K562 (cell line): ENCODE results near the gene ENO2. TPM values are rescaled to one million over a fixed set of nuclear protein-coding genes. Genes with fewer than 3 reads are reported as not detected.

Source experiments
- CBFA2T2 ChIP-seq: fragments of 450-650 bp; conservative IDR thresholded peaks from 2 replicates; pipeline ENCODE4 v1.6.1; 2017; ENCODE audit warnings: mild to moderate bottlenecking
- CBX5 ChIP-seq: IDR thresholded peaks from 2 replicates; pipeline ENCODE4 v1.6.1; 2014; ENCODE audit warnings: low read depth, borderline replicate concordance
- ESRRA ChIP-seq: fragments of 450-650 bp; IDR thresholded peaks from 2 replicates; pipeline ENCODE4 v1.6.1; 2014; ENCODE audit warnings: low read depth, mild to moderate bottlenecking, moderate library complexity, borderline replicate concordance
- MTA3 ChIP-seq: fragments of 450-650 bp; formaldehyde crosslinking; IDR thresholded peaks from 2 replicates; pipeline ENCODE4 v1.6.1; 2017; ENCODE audit warnings: mild to moderate bottlenecking, borderline replicate concordance
- SOX6 ChIP-seq: fragments of 450-650 bp; IDR thresholded peaks from 2 replicates; pipeline ENCODE4 v1.6.1; 2014; ENCODE audit warnings: mild to moderate bottlenecking
- ZNF212 ChIP-seq: fragments of 450-650 bp; formaldehyde crosslinking; IDR thresholded peaks from 2 replicates; pipeline ENCODE4 v1.4.0; 2020; ENCODE audit warnings: mild to moderate bottlenecking
- polyA plus RNA-seq, 8 experiments: library from polyadenylated mRNA; depleted of rRNA in 4 of 8; stranded (reverse) in 5 of 8; unstranded in 3 of 8; fragments of >200 nt; fragmentation: Nextera tagmentation in 2 of 8; fragmentation: Illumina TruSeq in 1 of 8; extraction: Ambion mirVana in 2 of 8; extraction: Trizol in 1 of 8; gene quantifications; 2 replicates each; pipeline versions ENCODE4 v1.2.1 to v1.2.3, GENCODE V29; 2011 to 2014; ENCODE audit warnings: inconsistent platforms in 1 of 8, missing spikeins in 1 of 8
- total RNA-seq, 7 experiments: library from RNA; depleted of rRNA in 6 of 7; stranded (reverse); fragments of >200 nt in 6 of 7; fragmentation: Illumina TruSeq in 2 of 7; extraction: Trizol in 2 of 7; gene quantifications; 2 replicates each; pipeline versions ENCODE4 v1.2.1 to v1.2.3, GENCODE V29; 2011 to 2021; ENCODE audit warnings: low replicate concordance in 1 of 7
- TF ChIP-seq, protein P1 (sequence below): sonication (generic); formaldehyde crosslinking; IDR thresholded peaks from 2 replicates; pipeline ENCODE4 v1.8.0; 2023; ENCODE audit warnings: mild to moderate bottlenecking, missing genetic modification reagents
- TF ChIP-seq, protein P2 (sequence below), 2 experiments: fragments of 450-650 bp; IDR thresholded peaks; 2 replicates each; pipeline ENCODE4 v1.6.1; 2016; ENCODE audit warnings: mild to moderate bottlenecking in 2 of 2, borderline replicate concordance in 1 of 2, low read depth in 1 of 2, moderate library complexity in 1 of 2

Gene ENO2
- total and polyA plus RNA-seq, 9 of the 15 experiments (the other 6 are each of a cell fraction or from before 2014, with no cell fraction given): 10.9 to 43.3 (median 21.0) TPM

DNA sequence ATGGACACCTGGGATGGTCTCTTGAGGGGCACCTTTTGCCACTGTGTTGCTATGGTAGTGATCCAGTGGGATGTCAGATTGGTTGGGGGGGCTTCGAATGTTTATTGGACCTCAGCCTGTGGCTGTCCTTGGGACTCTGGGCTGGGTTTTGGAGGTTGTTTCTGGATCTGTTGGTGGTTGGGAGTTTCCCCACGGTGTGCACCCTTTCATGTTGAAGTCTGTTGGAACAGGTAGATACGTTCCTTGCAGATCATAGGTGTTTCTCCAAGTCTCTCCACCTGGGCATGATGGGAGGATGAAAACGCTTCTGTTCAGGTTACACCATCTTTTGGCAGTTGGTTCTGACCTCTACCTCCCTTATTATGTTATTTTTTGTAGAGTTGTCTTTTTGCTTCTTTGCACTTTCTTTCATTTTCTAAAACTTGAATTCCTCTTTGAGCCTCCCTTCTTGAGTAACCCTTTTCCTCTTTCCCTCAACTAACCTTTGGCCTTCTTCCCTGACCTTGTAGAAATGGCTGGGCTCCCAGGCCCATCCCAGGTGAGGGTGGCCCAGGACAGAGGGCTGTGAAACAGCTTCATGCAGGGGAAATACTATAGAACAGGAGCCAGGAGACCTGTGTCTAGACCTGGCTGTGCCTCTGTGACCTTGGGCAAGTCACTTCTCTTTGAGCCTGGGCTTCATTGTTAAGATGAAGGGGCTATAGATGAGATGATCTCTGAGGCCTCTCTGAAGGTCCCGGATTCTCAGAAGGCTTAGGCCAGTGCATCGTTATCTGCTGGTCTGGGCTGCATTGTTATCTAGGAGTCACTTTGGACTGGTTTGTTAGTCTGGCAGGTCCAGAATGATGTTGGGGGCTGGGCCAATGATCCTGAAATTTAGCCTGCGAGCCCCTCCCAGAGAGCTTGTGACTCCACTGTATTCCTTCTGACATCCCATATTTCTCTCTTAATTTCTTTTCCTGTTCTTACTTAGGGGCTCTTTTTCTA, 15.4 kb downstream of the ENO2 start (continued):
- TF ChIP-seq, protein P1, sequence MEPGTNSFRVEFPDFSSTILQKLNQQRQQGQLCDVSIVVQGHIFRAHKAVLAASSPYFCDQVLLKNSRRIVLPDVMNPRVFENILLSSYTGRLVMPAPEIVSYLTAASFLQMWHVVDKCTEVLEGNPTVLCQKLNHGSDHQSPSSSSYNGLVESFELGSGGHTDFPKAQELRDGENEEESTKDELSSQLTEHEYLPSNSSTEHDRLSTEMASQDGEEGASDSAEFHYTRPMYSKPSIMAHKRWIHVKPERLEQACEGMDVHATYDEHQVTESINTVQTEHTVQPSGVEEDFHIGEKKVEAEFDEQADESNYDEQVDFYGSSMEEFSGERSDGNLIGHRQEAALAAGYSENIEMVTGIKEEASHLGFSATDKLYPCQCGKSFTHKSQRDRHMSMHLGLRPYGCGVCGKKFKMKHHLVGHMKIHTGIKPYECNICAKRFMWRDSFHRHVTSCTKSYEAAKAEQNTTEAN (CRISPR knock-in tag): no peak
- TF ChIP-seq, protein P2, sequence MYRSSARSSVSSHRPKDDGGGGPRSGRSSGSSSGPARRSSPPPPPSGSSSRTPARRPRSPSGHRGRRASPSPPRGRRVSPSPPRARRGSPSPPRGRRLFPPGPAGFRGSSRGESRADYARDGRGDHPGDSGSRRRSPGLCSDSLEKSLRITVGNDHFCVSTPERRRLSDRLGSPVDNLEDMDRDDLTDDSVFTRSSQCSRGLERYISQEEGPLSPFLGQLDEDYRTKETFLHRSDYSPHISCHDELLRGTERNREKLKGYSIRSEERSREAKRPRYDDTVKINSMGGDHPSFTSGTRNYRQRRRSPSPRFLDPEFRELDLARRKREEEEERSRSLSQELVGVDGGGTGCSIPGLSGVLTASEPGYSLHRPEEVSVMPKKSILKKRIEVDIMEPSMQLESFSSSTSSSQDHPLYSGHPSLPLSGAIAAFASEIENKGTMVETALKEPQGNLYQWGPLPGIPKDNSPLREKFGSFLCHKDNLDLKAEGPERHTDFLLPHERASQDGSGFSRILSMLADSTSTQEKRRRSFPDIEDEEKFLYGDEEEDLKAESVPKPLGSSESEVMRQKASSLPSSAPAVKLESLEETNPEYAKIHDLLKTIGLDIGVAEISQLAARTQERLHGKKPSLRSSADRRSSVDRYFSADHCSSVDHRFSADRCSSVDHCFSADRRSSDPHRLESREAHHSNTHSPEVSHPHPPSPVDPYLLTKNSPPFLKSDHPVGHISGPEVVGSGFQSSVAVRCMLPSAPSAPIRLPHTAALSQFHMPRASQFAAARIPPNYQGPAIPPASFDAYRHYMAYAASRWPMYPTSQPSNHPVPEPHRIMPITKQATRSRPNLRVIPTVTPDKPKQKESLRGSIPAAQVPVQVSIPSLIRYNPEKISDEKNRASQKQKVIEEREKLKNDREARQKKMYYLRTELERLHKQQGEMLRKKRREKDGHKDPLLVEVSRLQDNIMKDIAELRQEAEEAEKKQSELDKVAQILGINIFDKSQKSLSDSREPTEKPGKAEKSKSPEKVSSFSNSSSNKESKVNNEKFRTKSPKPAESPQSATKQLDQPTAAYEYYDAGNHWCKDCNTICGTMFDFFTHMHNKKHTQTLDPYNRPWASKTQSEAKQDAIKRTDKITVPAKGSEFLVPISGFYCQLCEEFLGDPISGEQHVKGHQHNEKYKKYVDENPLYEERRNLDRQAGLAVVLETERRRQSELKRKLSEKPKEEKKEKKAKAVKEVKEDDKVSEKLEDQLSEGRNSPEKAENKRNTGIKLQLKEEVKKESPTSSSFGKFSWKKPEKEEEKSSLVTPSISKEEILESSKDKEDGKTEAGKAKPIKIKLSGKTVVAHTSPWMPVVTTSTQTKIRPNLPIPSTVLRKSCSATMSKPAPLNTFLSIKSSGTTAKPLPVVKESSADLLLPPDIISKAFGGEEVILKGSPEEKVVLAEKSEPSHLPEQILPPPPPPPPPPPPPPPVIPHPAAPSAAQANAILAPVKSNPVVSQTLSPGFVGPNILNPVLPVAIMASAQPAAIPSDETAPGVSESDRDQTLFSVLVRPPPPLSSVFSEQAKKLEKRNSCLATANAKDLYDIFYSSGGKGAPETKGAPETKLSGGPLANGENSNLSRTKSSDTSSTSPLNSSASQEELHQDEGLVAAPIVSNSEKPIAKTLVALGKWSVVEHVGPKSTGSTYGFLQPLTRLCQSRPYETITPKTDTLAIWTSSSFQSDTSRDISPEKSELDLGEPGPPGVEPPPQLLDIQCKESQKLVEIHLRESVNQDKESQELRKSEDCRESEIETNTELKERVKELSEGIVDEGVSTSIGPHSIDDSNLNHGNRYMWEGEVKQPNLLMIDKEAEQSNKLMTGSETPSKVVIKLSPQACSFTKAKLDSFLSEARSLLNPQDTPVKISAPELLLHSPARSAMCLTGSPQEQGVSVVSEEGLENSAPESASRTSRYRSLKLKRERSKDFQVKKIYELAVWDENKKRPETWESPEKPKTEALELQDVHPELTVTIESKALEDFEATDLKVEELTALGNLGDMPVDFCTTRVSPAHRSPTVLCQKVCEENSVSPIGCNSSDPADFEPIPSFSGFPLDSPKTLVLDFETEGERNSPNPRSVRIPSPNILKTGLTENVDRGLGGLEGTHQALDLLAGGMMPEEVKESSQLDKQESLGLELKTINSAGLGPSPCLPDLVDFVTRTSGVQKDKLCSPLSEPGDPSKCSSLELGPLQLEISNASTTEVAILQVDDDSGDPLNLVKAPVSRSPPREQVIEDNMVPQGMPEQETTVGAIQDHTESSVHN (IDR thresholded peaks at IDR 0.05; ENCODE audit: borderline replicate concordance in 1 of 2, low read depth in 1 of 2): no peak
- TF ChIP-seq CBX5: no peak
- TF ChIP-seq ESRRA: peak; percentile 88
- TF ChIP-seq MTA3: 0 out of 2 replicates have a peak, but pooled peaks have one; percentile 20
- TF ChIP-seq ZNF212: no peak
- TF ChIP-seq CBFA2T2: peak; percentile 23
- peak; percentile 81 for TF ChIP-seq SOX6
